GM10847 (cell line): ENCODE data around the gene HTRA2.

Source experiments
- POLR2A ChIP-seq: IDR thresholded peaks from 2 replicates; pipeline ENCODE4 v1.6.1; 2011; ENCODE audit not compliant: insufficient read length; ENCODE audit errors: extremely low read depth

Gene HTRA2

GRCh38 chr2:74510272-74510671, 19.5 kb upstream of the HTRA2 start:
- TF ChIP-seq POLR2A: no peak

DNA sequence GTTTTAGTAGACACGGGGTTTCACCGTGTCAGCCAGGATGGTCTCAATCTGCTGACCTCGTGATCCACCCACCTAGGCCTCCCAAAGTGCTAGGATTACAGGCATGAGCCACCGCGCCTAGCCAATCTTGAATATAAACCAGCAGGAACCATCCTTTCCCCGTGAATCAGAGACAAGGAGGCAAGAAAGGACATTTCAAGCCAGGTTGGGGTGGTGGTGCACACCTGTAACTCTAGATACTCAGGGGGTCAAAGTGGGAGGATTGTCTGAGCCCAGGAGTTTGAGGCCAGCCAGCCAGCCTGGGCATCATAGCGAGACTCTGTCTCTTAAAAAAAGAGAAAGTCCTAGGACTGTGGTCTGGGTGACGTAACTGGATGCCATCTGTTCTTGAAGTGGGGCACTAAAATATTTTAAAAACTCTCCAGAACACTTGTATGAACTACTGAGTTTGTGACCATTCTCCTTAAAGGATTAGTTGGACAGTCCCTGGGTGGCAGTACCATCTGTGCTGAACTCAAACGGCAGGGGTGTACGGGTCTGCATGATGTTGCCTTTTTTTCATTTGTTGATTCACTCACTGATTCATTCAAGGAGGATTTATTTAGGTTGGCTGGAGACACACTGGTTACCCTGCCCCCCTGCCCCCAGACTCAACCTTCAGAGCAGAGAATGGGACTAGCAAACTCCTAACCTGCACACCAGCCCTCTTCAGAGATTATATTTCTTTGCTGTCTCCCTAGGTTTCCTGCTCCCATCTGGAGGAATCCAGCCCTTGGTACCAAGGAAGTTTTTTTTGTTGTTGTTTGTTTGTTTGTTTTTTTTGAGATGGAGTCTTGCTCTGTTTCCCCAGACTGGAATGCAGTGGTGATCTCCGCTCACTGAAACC, 18.4 kb upstream of the HTRA2 start:
- TF ChIP-seq POLR2A: no peak

DNA sequence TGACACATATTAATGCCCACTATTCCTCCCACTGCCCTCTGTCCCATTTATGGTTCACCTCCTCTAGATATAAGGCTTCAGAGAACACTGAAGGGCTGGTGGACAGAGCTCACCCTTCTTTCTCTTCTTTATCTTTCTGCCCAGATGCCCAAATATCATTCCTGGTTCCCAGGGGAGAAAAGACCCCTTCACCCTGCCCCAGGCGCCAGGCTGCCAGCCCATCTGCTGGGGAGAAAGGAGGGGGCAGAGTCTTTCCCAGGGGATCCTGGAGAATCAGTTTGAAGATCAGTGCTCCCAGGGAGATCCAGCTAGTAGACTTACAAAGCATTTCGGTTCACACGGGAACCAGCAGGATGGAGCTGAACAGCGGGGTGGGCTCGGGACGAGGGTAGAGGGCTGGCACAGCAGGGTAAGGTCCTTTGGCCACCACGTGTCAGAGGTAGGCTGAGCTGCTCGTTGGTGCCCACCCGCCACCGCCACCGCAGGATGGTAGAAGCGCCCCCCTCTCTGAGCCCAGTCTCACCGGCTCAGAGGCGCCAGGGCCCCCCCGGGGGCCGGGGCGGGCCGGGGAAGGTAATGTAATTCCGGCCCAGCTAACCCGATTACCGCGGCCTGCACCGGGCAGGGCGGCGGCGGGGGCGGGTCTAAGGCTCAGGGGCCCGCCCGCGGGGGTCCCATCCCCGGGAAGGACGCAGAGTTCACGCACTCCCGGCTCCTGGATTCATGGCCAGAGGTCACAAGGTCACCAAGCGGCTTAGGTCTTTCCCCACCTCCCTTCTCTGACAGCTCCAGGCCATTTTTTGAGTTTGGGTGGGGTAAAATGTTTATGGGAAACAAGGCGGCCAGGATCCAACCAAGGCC, 16.8 kb upstream of the HTRA2 start:
- TF ChIP-seq POLR2A: no peak

GRCh38 chr2:74513605-74514367, 15.9 kb upstream of the HTRA2 start:
- TF ChIP-seq POLR2A: no peak

GRCh38 chr2:74514368-74515270, 15.1 kb upstream of the HTRA2 start, which contains the start of gene TLX2:
Gene TLX2, plus strand, starts transcription at chr2:74514450. Its CDS starts 357 bp downstream, at chr2:74514807.
- no peak for TF ChIP-seq POLR2A

DNA sequence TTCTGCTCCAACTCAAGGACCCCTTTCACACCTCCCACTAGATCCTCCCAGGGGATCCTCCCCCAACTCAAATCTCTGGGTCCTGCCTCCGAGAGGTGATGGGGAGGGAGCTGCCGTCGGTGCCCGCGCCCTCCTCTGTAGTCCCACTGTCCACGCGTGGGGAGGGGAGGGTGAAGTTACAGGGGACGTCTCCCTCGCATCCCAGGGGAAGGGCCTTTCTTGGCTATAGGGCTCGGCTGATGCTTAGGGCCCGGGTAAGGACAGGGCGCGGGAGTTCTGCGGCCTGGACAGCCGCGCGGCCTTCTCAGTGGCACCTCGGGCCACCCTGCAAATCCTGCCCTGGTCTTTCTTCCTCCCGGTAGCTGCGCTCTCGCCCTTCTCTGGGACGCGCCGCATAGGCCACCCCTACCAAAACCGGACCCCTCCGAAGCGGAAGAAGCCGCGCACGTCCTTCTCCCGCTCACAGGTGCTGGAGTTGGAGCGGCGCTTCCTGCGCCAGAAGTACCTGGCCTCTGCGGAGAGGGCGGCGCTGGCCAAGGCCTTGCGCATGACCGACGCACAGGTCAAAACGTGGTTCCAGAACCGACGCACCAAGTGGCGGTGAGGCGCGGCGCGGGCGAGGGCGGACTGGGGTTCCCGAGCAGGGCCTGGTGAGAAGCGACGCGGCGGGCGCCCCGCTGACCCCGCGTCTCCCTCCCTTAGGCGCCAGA, 14.3 kb upstream of the HTRA2 start:
- no peak for TF ChIP-seq POLR2A

DNA sequence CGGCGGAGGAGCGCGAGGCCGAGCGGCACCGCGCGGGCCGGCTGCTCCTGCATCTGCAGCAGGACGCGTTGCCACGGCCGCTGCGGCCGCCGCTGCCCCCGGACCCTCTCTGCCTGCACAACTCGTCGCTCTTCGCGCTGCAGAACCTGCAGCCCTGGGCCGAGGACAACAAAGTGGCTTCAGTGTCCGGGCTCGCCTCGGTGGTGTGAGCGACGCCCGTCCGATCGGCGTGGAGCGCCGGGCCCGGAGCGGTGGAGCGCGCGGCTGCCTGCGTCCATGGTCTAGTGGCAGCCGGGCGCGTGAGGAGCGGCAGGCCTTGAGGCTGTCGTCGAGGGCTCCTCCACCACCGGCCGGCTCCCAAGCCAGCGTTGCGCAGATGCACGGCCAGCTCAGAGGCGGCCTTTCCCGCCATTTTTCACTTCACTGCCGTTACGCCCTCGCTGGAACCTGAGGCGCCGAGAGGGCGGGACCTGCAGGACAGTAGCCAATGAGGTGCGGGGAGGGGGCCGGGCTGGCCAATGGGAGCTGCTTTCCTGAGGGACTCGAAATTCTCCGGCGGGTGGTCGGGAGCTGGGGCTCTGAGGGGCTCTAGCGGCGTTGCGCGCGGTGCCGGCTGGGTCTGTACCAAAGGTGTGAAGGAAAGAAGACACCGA, 13.6 kb upstream of the HTRA2 start:
- no peak for TF ChIP-seq POLR2A

DNA sequence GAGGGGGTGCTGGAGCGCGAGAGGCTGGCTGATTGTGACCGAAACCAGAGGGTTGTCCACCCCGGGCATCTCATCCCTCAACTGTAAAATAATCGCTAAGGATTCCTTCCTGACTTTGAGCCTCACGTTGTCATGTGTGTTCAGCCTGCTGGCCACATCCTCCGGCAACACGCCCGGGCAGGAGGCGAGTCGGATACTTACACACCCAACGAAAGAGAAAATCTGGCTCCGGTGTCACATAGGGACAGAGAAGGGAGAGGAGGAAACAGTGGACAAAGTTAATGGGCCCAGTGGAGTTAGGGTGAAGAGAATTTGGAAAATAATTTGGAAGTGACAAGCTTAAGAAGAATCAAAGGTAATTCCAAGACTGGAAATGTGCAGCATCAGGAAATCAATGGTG, 13.1 kb upstream of the HTRA2 start:
- no peak for TF ChIP-seq POLR2A

GRCh38 chr2:74522516-74522915, 7.2 kb upstream of the HTRA2 start:
- no peak for TF ChIP-seq POLR2A

- TF ChIP-seq POLR2A: no peak
Measured at GRCh38 chr2:74524005-74524404, 5.7 kb upstream of the HTRA2 start.

- no peak for TF ChIP-seq POLR2A
Measured at GRCh38 chr2:74524955-74525716, 4.6 kb upstream of the HTRA2 start.
